Fibroblast of lung (primary cell): ENCODE data around the gene SHANK3. TPM values are rescaled to one million over a fixed set of nuclear protein-coding genes. Genes with fewer than 3 reads are reported as not detected.

Experiments
- DNase-seq, 2 donors: peaks; one replicate each; pipeline versions ENCODE4 v3.0.0 to v3.0.0-alpha.2; 2010; ENCODE audit warnings: low read depth in 2 of 2
- H2AFZ ChIP-seq: 2 replicates; pipeline ENCODE4 v1.5.1; 2012; ENCODE audit warnings: low read length, control low read depth, inconsistent platforms
- H3K27ac ChIP-seq: 2 replicates; pipeline ENCODE4 v1.5.1; 2011; ENCODE audit warnings: low read length, control low read depth; ENCODE audit not compliant: insufficient read depth
- H3K27me3 ChIP-seq: 2 replicates; pipeline ENCODE4 v1.5.1; 2011; ENCODE audit warnings: mild to moderate bottlenecking, low read length; ENCODE audit not compliant: control insufficient read depth, insufficient read depth
- H3K36me3 ChIP-seq: 2 replicates; pipeline ENCODE4 v1.5.1; 2011; ENCODE audit warnings: low read length; ENCODE audit not compliant: control insufficient read depth, insufficient read depth
- H3K4me1 ChIP-seq: 2 replicates; pipeline ENCODE4 v1.5.1; 2011; ENCODE audit warnings: low read length; ENCODE audit not compliant: control insufficient read depth, insufficient read depth; ENCODE audit errors: extremely low read depth
- H3K4me2 ChIP-seq: 2 replicates; pipeline ENCODE4 v1.5.1; 2011; ENCODE audit warnings: low read length, control low read depth; ENCODE audit not compliant: insufficient read depth; ENCODE audit errors: extremely low read depth
- H3K4me3 ChIP-seq, 4 experiments: fragments of 200-600 bp in 1 of 4; sonication (generic) in 1 of 4; replicated peaks in 1 of 4; 2 replicates each; pipeline ENCODE4 v1.5.1; 2011 to 2016; ENCODE audit warnings: low read length in 4 of 4, low read depth in 3 of 4, mild to moderate bottlenecking in 3 of 4, control low read depth in 2 of 4, inconsistent platforms in 1 of 4, mixed read lengths in 1 of 4; ENCODE audit not compliant: insufficient read depth in 1 of 4; ENCODE audit errors: control extremely low read depth in 1 of 4
- H3K79me2 ChIP-seq: 2 replicates; pipeline ENCODE4 v1.5.1; 2012; ENCODE audit warnings: mild to moderate bottlenecking, low read length, inconsistent platforms; ENCODE audit not compliant: control insufficient read depth, insufficient read depth
- H3K9ac ChIP-seq: 2 replicates; pipeline ENCODE4 v1.5.1; 2011; ENCODE audit warnings: mild to moderate bottlenecking, low read length, control low read depth; ENCODE audit not compliant: insufficient read depth
- H3K9me3 ChIP-seq: 2 replicates; pipeline ENCODE4 v1.5.1; 2012; ENCODE audit warnings: low read depth, low read length; ENCODE audit not compliant: control insufficient read depth, insufficient read depth
- H4K20me1 ChIP-seq: 2 replicates; pipeline ENCODE4 v1.5.1; 2011; ENCODE audit warnings: low read length; ENCODE audit not compliant: control insufficient read depth, insufficient read depth; ENCODE audit errors: extremely low read depth
- EZH2 ChIP-seq: IDR thresholded peaks from 2 replicates; pipeline ENCODE4 v1.5.1; 2012; ENCODE audit warnings: low read length, control low read depth, mild to moderate bottlenecking; ENCODE audit errors: missing control alignments
- polyA plus RNA-seq, 2 donors: library from polyadenylated mRNA; depleted of rRNA in 1 of 2; stranded (reverse) in 1 of 2; unstranded in 1 of 2; fragments of >200 nt; gene quantifications; 2 replicates each; pipeline ENCODE4 v1.2.1, GENCODE V29; 2011 to 2012; ENCODE audit warnings: missing spikeins in 1 of 2
- total RNA-seq: library from RNA; depleted of rRNA; stranded (reverse); fragments of >200 nt; gene quantifications from 2 replicates; pipeline ENCODE4 v1.2.1, GENCODE V29; 2014
- TF ChIP-seq, protein P1 (sequence below), 2 donors: IDR thresholded peaks in 1 of 2; conservative IDR thresholded peaks in 1 of 2; 1 replicate in 1 of 2; 2 replicates in 1 of 2; pipeline ENCODE4 v1.5.1; 2011 to 2012; ENCODE audit warnings: low read length in 2 of 2, control low read depth in 1 of 2, inconsistent platforms in 1 of 2, low read depth in 1 of 2, mild to moderate bottlenecking in 1 of 2

Gene SHANK3
- total and polyA plus RNA-seq, 2 donors (not counting 1 experiment from before 2014, with no cell fraction given), result 0.17 to 0.33 TPM

DNA sequence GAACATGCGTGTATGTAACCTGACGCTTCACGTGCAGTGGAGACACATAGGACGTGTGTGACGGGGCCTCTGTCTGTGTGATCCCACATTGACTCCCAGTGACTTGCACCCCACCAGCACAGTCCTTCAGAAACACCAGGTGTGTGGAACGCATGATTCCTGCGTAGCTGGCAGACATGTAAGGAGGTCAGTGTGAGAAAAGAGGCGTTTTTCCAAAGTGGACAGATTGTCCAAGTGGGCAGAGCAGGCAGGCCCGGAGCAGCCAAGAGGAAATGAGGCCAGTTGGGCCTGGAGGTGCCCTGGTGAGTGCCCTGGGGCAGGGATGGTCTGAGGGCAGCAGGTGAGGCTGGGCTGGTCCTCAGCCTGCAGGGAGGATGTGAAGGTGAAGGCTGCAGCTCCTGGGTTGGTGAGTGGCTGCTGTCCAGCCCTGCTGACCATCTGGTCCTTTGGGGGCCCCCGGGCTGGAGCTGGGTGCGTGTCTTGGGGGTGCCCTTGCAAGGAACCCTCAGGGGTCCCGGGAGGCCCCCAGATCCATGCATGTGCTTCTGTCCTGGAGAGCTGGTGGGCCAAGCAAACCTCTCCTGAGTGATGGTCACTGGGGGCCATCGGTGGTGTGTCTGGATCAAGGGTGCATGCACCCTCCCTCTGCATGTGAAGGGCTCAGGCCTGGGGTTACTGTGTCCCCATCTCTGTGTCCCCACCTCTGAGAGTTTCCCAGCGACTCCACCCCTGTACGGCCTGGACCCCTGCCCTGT is 26.6 kb downstream of the SHANK3 start:
- H3K79me2 ChIP-seq, result no peaks in the 10 kb centered on the region
- H3K4me3 ChIP-seq, result no peak overlapping the region
- H2AFZ ChIP-seq, result no peak overlapping the region
- no peak overlapping the region for H3K27ac ChIP-seq
- no peak overlapping the region for H3K9ac ChIP-seq
- H3K36me3 ChIP-seq, result no peaks in the 10 kb centered on the region
- TF ChIP-seq, protein P1, sequence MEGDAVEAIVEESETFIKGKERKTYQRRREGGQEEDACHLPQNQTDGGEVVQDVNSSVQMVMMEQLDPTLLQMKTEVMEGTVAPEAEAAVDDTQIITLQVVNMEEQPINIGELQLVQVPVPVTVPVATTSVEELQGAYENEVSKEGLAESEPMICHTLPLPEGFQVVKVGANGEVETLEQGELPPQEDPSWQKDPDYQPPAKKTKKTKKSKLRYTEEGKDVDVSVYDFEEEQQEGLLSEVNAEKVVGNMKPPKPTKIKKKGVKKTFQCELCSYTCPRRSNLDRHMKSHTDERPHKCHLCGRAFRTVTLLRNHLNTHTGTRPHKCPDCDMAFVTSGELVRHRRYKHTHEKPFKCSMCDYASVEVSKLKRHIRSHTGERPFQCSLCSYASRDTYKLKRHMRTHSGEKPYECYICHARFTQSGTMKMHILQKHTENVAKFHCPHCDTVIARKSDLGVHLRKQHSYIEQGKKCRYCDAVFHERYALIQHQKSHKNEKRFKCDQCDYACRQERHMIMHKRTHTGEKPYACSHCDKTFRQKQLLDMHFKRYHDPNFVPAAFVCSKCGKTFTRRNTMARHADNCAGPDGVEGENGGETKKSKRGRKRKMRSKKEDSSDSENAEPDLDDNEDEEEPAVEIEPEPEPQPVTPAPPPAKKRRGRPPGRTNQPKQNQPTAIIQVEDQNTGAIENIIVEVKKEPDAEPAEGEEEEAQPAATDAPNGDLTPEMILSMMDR (conservative IDR thresholded peaks at IDR 0.05 in 1 of 2, IDR thresholded peaks at IDR 0.05 in 1 of 2; ENCODE audit: low read depth in 1 of 2, low read length in 2 of 2), result no peak
- TF ChIP-seq EZH2, result no peak
- DNase-seq, result no peak
- H4K20me1 ChIP-seq, result no peaks in the 10 kb centered on the region
- H3K9me3 ChIP-seq, result no peaks in the 10 kb centered on the region
- H3K4me1 ChIP-seq, result no peaks in the 10 kb centered on the region
- H3K4me2 ChIP-seq, result no peak overlapping the region
- H3K27me3 ChIP-seq, result no peaks in the 10 kb centered on the region

DNA sequence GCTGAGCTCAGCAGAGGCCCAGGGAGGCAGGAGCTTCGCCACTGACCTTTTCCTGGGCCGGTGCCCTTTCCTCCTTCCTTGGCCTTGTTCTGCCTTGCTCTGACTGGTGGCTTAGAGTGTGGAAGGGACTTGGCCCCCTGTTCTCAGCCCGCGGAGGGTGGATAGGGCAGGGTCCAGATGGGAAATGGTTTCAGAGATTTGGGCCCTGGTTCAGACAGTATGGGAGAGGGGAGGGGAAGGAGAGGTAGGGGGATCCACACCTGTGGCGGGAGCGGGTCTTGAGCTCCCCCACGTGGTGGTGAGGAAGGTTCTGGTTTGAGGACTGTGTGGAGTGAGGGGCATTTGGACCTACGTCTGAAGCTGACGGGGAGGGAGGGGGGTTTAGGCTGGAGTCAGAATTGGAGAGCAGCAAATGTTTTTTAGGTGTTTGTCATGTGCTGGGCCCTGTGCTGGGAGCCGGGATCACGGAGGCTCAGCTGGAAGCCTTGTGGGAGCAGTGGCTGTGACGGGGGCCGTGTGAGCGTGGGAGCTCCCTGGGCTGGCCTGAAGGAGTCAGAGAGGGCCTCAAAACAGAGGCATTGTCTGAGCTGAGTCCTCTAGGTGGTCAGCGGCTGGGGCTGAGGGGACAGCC is 27.2 kb downstream of the SHANK3 start:
- no peaks in the 10 kb centered on the region for H3K9me3 ChIP-seq
- H2AFZ ChIP-seq, result no peak overlapping the region
- no peaks in the 10 kb centered on the region for H3K36me3 ChIP-seq
- H3K4me1 ChIP-seq, result no peaks in the 10 kb centered on the region
- no peak overlapping the region for H3K27ac ChIP-seq
- H3K9ac ChIP-seq, result no peak overlapping the region
- no peaks in the 10 kb centered on the region for H3K27me3 ChIP-seq
- H3K4me3 ChIP-seq, result no peak overlapping the region
- no peaks in the 10 kb centered on the region for H4K20me1 ChIP-seq
- no peaks in the 10 kb centered on the region for H3K79me2 ChIP-seq
- TF ChIP-seq, protein P1 (conservative IDR thresholded peaks at IDR 0.05 in 1 of 2, IDR thresholded peaks at IDR 0.05 in 1 of 2; ENCODE audit: low read depth in 1 of 2, low read length in 2 of 2), result peak in 1 of 2 donors; percentile 24
- TF ChIP-seq EZH2, result no peak
- H3K4me2 ChIP-seq, result no peak overlapping the region
- DNase-seq, result no peak

DNA sequence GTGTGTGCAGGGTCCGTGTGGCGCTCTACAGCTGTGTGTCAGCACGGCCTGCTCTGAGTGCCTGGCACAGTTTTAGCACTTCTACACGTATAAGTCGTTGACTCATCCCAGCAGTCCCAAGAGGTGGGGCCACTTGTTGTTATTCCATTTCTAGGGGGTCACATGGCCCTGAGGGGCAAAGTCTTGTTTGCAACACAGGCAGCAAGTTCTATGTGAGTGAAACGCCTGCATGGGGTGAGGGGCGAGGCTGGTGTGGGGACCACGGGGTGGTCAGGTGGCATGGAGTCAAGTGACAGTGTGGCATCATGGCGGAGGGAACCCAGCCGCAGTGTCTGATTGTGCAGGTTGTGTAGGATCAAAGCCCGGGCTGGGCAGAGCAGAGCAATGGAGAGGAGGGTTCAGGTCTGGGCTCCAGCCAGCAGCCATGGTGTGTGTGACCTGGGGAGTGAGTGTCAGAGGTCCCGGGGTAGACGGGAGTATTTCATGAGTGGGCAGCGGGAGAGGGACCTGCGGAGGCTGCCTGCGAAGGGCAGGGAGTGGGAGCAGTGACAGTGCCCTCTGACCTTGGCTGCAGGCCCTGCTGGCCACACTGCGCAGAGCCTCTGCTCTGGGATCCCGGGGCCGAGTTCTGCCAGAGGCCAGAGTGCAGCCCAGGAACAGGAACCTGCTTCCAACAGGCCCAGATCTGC is 27.9 kb downstream of the SHANK3 start:
- no peak overlapping the region for H2AFZ ChIP-seq
- H3K4me1 ChIP-seq, result no peaks in the 10 kb centered on the region
- no peak overlapping the region for H3K4me3 ChIP-seq
- no peaks in the 10 kb centered on the region for H3K79me2 ChIP-seq
- no peaks in the 10 kb centered on the region for H4K20me1 ChIP-seq
- no peak overlapping the region for H3K4me2 ChIP-seq
- no peaks in the 10 kb centered on the region for H3K9me3 ChIP-seq
- H3K36me3 ChIP-seq, result no peaks in the 10 kb centered on the region
- H3K27ac ChIP-seq, result no peak overlapping the region
- H3K27me3 ChIP-seq, result no peaks in the 10 kb centered on the region
- TF ChIP-seq, protein P1 (conservative IDR thresholded peaks at IDR 0.05 in 1 of 2, IDR thresholded peaks at IDR 0.05 in 1 of 2; ENCODE audit: low read depth in 1 of 2, low read length in 2 of 2), result no peak
- TF ChIP-seq EZH2, result no peak
- DNase-seq, result no peak
- H3K9ac ChIP-seq, result no peak overlapping the region
